HG03280 (cell line): Measurements from ENCODE around the gene KLK5.

Source experiments
- ATAC-seq: cut with Tn5 transposase; IDR thresholded peaks from one replicate; pipeline ENCODE4 v1.9.1; 2021; ENCODE audit warnings: mild to moderate bottlenecking, moderate library complexity; ENCODE audit not compliant: unreplicated experiment

KLK5 gene

DNA sequence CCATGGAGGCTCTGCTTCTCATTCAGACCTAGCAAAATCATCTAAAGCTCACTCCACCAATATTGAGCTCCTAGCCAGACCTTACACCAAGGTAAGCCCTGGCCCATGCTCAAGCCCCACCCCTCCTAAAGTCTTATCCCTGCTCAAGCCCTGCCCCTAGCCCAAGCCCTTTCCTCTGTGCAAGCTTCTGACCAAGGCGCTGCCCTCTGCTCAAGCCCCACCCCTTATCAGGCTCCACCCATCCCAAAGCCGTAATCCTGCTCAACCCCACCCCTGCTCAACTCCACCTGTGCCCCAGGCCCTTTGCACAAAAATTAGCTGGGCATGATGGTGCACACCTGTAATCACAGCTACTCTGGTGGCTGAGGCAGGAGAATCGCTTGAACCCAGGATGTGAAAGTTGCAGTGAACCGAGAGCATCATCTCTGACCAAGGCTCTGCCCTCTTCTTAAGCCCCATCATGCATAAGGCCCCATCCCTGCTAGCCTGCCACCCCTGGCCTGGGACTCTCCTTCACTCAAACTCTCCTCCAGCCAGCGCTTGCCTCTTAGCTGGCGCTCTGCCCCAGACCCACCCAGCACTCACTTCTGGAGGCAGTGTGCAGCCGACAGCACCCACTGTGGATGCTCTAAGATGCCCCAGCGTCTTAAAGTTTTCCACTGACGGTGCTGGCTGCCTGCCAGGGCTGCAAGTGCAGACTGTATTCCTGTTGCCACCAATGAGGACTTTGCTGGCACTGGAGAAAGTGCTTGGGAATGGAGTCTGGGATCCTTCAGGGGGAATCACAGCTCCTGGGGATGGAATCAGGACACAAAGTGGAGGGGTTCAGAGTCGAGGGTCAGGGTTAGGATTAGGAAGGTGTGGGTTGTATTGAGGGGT is 58.1 kb downstream of the KLK5 start:
- ATAC-seq = no peak
